GM13977 (cell line): Measurements from ENCODE around the gene EXOSC7.
"Not testable (repeated sequence)": the region's sequence is repeated elsewhere in the genome, so short reads cannot be mapped to it uniquely, and the experiment has no call there.

Experiments used
- DNase-seq: peaks from one replicate; pipeline ENCODE4 v3.0.0; 2012; ENCODE audit warnings: low spot score
- in situ Hi-C: fragments of 300-500 bp; cut with MboI; formaldehyde crosslinking; loops from one replicate; pipeline ENCODE4 v1.12.0; 2022; ENCODE audit warnings: low sequenced_read_pairs, low pct_unique_long_range_greater_than_20kb, mixed read lengths, inconsistent platforms; ENCODE audit not compliant: unreplicated experiment
- TF ChIP-seq, protein P1 (sequence below): IDR thresholded peaks from 2 replicates; pipeline ENCODE4 v1.5.1; 2012; ENCODE audit warnings: mild to moderate bottlenecking, control low read depth; ENCODE audit not compliant: insufficient read depth; ENCODE audit errors: extremely low read depth, missing control alignments

EXOSC7 gene

DNA sequence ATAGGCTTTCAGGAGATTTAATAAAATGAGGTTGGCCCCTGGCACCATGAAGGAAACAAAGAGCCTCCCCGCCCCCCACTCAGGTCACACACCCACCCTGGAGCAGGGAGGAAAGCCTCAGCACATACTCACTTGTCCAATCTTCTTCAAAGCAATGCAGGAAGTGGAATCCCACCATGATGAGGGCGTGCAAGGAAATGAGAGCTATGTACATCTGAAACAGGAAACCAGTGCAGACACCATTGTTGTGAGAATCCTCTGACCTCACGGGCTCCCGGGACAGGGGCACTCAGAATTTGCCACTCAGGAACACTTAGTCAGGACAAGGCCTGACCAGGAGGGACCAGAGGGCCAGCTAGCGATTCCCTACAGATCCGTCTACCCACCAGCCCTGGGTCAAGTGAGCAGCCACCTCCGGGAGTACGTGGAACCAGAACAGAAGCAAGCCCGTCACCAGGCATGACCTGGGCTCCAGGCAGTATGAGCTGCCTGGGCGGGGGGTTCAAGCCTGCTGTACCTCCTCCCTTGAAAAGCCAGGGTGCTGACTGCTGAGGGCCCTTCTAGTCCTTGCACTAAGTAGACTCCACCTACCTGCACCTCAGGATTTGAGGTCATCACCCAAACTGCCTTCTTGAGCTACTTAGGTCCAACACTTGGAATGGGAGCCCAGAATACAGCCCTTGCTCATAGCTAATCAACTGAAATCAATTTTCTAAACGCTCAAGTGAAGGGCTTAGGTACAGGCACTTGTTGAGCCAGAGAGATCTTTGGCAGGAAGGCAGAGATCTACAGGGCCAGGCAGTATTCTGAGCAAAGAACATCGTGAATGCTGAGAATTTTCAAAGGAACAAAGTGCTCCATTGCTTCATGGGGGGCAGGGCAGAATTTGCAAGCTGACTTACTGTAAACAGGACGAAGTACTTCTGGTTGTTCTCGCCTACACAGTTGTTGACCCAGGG, 42.8 kb upstream of the EXOSC7 start:
- TF ChIP-seq, protein P1, sequence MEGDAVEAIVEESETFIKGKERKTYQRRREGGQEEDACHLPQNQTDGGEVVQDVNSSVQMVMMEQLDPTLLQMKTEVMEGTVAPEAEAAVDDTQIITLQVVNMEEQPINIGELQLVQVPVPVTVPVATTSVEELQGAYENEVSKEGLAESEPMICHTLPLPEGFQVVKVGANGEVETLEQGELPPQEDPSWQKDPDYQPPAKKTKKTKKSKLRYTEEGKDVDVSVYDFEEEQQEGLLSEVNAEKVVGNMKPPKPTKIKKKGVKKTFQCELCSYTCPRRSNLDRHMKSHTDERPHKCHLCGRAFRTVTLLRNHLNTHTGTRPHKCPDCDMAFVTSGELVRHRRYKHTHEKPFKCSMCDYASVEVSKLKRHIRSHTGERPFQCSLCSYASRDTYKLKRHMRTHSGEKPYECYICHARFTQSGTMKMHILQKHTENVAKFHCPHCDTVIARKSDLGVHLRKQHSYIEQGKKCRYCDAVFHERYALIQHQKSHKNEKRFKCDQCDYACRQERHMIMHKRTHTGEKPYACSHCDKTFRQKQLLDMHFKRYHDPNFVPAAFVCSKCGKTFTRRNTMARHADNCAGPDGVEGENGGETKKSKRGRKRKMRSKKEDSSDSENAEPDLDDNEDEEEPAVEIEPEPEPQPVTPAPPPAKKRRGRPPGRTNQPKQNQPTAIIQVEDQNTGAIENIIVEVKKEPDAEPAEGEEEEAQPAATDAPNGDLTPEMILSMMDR = no peak
- DNase-seq = no peak
- in situ Hi-C loops = no loop called here

GRCh38 chr3:44939581-44940036, 36.4 kb upstream of the EXOSC7 start:
- TF ChIP-seq, protein P1 = no peak
- no peak for DNase-seq
- in situ Hi-C loops = no loop called here

GRCh38 chr3:44942202-44942921, 33.7 kb upstream of the EXOSC7 start:
- TF ChIP-seq, protein P1 = no peak
- no peak for DNase-seq

GRCh38 chr3:44948239-44948638, 27.8 kb upstream of the EXOSC7 start:
- in situ Hi-C loops = no loop called here
- no peak for DNase-seq
- TF ChIP-seq, protein P1 = no peak

More at GRCh38 chr3:44942202-44942921, 33.7 kb upstream of the EXOSC7 start:
- in situ Hi-C loops = no loop called here

DNA sequence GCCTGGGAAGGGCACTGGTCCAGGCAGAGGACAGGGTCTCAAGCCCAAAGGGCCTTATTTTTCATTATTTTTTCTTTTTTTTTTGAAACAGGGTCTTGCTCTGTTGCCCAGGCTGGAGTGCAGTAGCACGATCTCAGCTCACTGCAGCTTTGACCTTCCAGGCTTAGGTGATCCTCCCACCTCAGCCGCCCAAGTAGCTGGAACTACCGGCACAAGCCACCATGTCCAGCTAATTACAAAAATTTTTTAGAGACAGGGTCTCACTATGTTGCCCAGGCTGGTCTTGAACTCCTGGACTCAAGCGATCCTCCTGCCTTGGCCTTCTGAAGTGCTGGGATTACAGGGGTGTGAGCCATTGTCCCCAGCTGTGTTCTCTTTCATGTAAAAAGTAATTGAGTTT, 26.3 kb upstream of the EXOSC7 start:
- DNase-seq, in situ Hi-C loops: not testable (repeated sequence)

GRCh38 chr3:44950275-44950734, 25.7 kb upstream of the EXOSC7 start:
- in situ Hi-C loops = no loop called here
- TF ChIP-seq, protein P1 = no peak
- DNase-seq = no peak

DNA sequence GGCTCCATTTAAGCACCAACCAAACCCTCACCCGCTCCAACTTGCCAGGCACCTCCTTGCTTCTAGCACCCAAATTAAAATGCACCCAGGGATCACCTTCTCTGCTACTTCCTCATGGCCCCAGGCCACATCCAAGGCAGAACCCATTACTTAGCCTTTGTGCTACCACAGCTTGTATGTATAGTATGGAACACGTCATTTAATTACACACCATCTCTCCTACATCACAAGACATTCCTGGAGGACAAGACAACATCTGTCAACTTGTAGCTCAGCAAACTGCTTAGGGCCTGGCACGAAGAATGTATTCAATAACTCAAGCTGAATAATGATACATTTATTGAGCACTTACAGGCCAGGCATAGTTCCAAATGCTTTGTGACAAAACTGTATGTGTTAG, 23.4 kb upstream of the EXOSC7 start:
- DNase-seq = no peak
- in situ Hi-C loops = no loop called here
- TF ChIP-seq, protein P1 = no peak
